Measurements from ENCODE around the gene GLIS1. TPM values are rescaled to one million over a fixed set of nuclear protein-coding genes. Genes with fewer than 3 reads are reported as not detected.

GLIS1 gene
- total RNA-seq, 2 experiments from 2014 or later: not detected

GRCh38 chr1:53733975-53734649 is 4.9 kb downstream of the GLIS1 start:
- H3K4me1 Mint-ChIP-seq: no peaks in the 10 kb centered on the region

GRCh38 chr1:53733447-53733931 is 5.5 kb downstream of the GLIS1 start:
- H3K36me3 Mint-ChIP-seq: no peaks in the 10 kb centered on the region
- ATAC-seq: no peak
- H3K27ac Mint-ChIP-seq: no peak overlapping the region
- H3K4me3 Mint-ChIP-seq: no peak overlapping the region
- no peaks in the 10 kb centered on the region for H3K9me3 Mint-ChIP-seq (ENCODE audit: low read depth)
- no peaks in the 10 kb centered on the region for H3K4me1 Mint-ChIP-seq
- H3K27me3 Mint-ChIP-seq: peaks cover 71% of the 10 kb centered on the region
- DNase-seq: no peak
- CTCF ChIA-PET: no interaction called here

More at GRCh38 chr1:53733975-53734649, 4.9 kb downstream of the GLIS1 start:
- no peaks in the 10 kb centered on the region for H3K36me3 Mint-ChIP-seq
- H3K27me3 Mint-ChIP-seq: peaks cover 72% of the 10 kb centered on the region
- CTCF ChIA-PET: no interaction called here
- H3K9me3 Mint-ChIP-seq (ENCODE audit: low read depth): no peaks in the 10 kb centered on the region
- no peak overlapping the region for H3K4me3 Mint-ChIP-seq
- DNase-seq (no peak), ATAC-seq (no peak)
- H3K27ac Mint-ChIP-seq: no peak overlapping the region

GRCh38 chr1:53732912-53733317 is 6.0 kb downstream of the GLIS1 start:
- H3K9me3 Mint-ChIP-seq (ENCODE audit: low read depth): no peaks in the 10 kb centered on the region
- ATAC-seq (no peak), DNase-seq (no peak)
- H3K27me3 Mint-ChIP-seq: peaks cover 67% of the 10 kb centered on the region
- H3K36me3 Mint-ChIP-seq: no peaks in the 10 kb centered on the region
- no peak overlapping the region for H3K27ac Mint-ChIP-seq
- H3K4me3 Mint-ChIP-seq: no peak overlapping the region
- CTCF ChIA-PET: no interaction called here
- H3K4me1 Mint-ChIP-seq: no peaks in the 10 kb centered on the region

GRCh38 chr1:53732409-53732808 is 6.6 kb downstream of the GLIS1 start:
- no peak for DNase-seq
- Mint-ChIP-seq H3K9me3 (ENCODE audit: low read depth) (no peaks in the 10 kb centered on the region), H3K4me3 (no peak overlapping the region), H3K4me1 (no peaks in the 10 kb centered on the region), H3K27me3 (peaks cover 65% of the 10 kb centered on the region), H3K36me3 (no peaks in the 10 kb centered on the region), H3K27ac (no peak overlapping the region)
- no peak for ATAC-seq
- CTCF ChIA-PET: no interaction called here

GRCh38 chr1:53731779-53732305 is 7.1 kb downstream of the GLIS1 start:
- ATAC-seq (no peak), DNase-seq (no peak)
- Mint-ChIP-seq H3K27ac (no peak overlapping the region), H3K27me3 (peaks cover 59% of the 10 kb centered on the region), H3K9me3 (ENCODE audit: low read depth) (no peaks in the 10 kb centered on the region), H3K4me3 (no peak overlapping the region), H3K36me3 (no peaks in the 10 kb centered on the region), H3K4me1 (no peaks in the 10 kb centered on the region)
- CTCF ChIA-PET: no interaction called here

GRCh38 chr1:53731043-53731600 is 7.8 kb downstream of the GLIS1 start:
- CTCF ChIA-PET: no interaction called here
- no peak for DNase-seq
- no peaks in the 10 kb centered on the region for H3K36me3 Mint-ChIP-seq

GRCh38 chr1:53730224-53730865 is 8.6 kb downstream of the GLIS1 start:
- CTCF ChIA-PET: no interaction called here
- ATAC-seq: no peak
- no peaks in the 10 kb centered on the region for H3K36me3 Mint-ChIP-seq

More at GRCh38 chr1:53731043-53731600, 7.8 kb downstream of the GLIS1 start:
- Mint-ChIP-seq H3K9me3 (ENCODE audit: low read depth) (no peaks in the 10 kb centered on the region), H3K27ac (no peak overlapping the region), H3K27me3 (peaks cover 52% of the 10 kb centered on the region), H3K4me3 (no peak overlapping the region), H3K4me1 (no peaks in the 10 kb centered on the region)
- ATAC-seq: no peak

GRCh38 chr1:53729456-53730223 is 9.3 kb downstream of the GLIS1 start:
- Mint-ChIP-seq H3K4me1 (no peaks in the 10 kb centered on the region), H3K36me3 (no peaks in the 10 kb centered on the region), H3K9me3 (ENCODE audit: low read depth) (no peaks in the 10 kb centered on the region), H3K27me3 (peaks cover 40% of the 10 kb centered on the region), H3K4me3 (no peak overlapping the region), H3K27ac (no peak overlapping the region)
- CTCF ChIA-PET: no interaction called here
- DNase-seq (no peak), ATAC-seq (no peak)

More at GRCh38 chr1:53730224-53730865, 8.6 kb downstream of the GLIS1 start:
- Mint-ChIP-seq H3K9me3 (ENCODE audit: low read depth) (no peaks in the 10 kb centered on the region), H3K4me3 (no peak overlapping the region), H3K27ac (no peak overlapping the region), H3K27me3 (peaks cover 44% of the 10 kb centered on the region), H3K4me1 (no peaks in the 10 kb centered on the region)
- DNase-seq: no peak

- Mint-ChIP-seq H3K4me3 (no peak overlapping the region), H3K27ac (no peak overlapping the region), H3K9me3 (ENCODE audit: low read depth) (no peaks in the 10 kb centered on the region), H3K36me3 (no peaks in the 10 kb centered on the region), H3K4me1 (no peaks in the 10 kb centered on the region), H3K27me3 (peaks cover 34% of the 10 kb centered on the region)
- DNase-seq (no peak), ATAC-seq (no peak)
- CTCF ChIA-PET: interaction anchor here (1.3 kb wide), 1 partner anchor 25 kb away, joined by 3 read pairs; no protein-coding TSS in a partner anchor
Observed at GRCh38 chr1:53728702-53729455, 10.1 kb downstream of the GLIS1 start.

- Mint-ChIP-seq H3K36me3 (no peaks in the 10 kb centered on the region), H3K9me3 (ENCODE audit: low read depth) (no peaks in the 10 kb centered on the region), H3K27ac (no peak overlapping the region), H3K4me3 (no peak overlapping the region), H3K27me3 (peaks cover 28% of the 10 kb centered on the region), H3K4me1 (no peaks in the 10 kb centered on the region)
- DNase-seq: no peak
- no peak for ATAC-seq
- CTCF ChIA-PET: interaction anchor here (1.3 kb wide), 1 partner anchor 26 kb away, joined by 3 read pairs; no protein-coding TSS in a partner anchor
Observed at GRCh38 chr1:53728196-53728595, 10.8 kb downstream of the GLIS1 start.

GRCh38 chr1:53727461-53728092 is 11.4 kb downstream of the GLIS1 start:
- CTCF ChIA-PET: interaction anchor here (1.3 kb wide), 1 partner anchor 27 kb away, joined by 3 read pairs; no protein-coding TSS in a partner anchor
- H3K4me3 Mint-ChIP-seq: no peak overlapping the region

GRCh38 chr1:53726009-53726600 is 12.9 kb downstream of the GLIS1 start:
- H3K36me3 Mint-ChIP-seq: no peaks in the 10 kb centered on the region
- no peaks in the 10 kb centered on the region for H3K9me3 Mint-ChIP-seq (ENCODE audit: low read depth)
- CTCF ChIA-PET: no interaction called here
- peaks cover 10% of the 10 kb centered on the region for H3K27me3 Mint-ChIP-seq
- DNase-seq (no peak), ATAC-seq (no peak)
- H3K4me3 Mint-ChIP-seq: no peak overlapping the region
- no peaks in the 10 kb centered on the region for H3K4me1 Mint-ChIP-seq
- H3K27ac Mint-ChIP-seq: no peak overlapping the region

More at GRCh38 chr1:53727461-53728092, 11.4 kb downstream of the GLIS1 start:
- no peak for ATAC-seq
- no peaks in the 10 kb centered on the region for H3K9me3 Mint-ChIP-seq (ENCODE audit: low read depth)
- no peaks in the 10 kb centered on the region for H3K4me1 Mint-ChIP-seq
- H3K36me3 Mint-ChIP-seq: no peaks in the 10 kb centered on the region
- H3K27ac Mint-ChIP-seq: no peak overlapping the region
- DNase-seq: no peak
- H3K27me3 Mint-ChIP-seq: peaks cover 22% of the 10 kb centered on the region
